Tongue (tissue), 2 donors: ENCODE results near the gene SLC26A8. TPM values are rescaled to one million over a fixed set of nuclear protein-coding genes. Genes with fewer than 3 reads are reported as not detected.
"Not testable (repeated sequence)": the region's sequence is repeated elsewhere in the genome, so short reads cannot be mapped to it uniquely, and the experiment has no call there.

Source experiments
- DNase-seq: peaks from one replicate; pipeline ENCODE4 v3.0.0-alpha.2; 2015
- total RNA-seq: library from RNA; depleted of rRNA; stranded (reverse); fragments of >200 nt; gene quantifications from one replicate; pipeline ENCODE4 v1.2.3, GENCODE V29; 2014

SLC26A8 gene
- total RNA-seq, 1 donor from 2014 or later, result not detected

DNA sequence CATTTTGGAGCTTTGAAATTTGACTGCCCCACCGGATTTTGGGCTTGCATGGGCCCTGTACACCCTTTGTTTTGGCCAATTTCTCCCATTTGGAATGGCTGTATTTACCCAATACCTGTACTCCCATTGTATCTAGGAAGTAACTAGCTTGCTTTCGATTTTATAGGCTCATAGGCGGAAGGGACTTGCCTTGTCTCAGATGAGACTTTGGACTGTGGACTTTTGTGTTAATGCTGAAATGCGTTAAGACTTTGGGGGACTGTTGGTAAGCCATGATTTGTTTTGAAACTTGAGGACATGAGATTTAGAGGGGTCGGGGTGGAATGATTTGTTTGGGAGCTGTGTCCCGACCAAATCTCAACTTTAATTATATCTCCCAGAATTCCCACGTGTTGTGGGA lies 83.3 kb downstream of the SLC26A8 start:
- DNase-seq, result not testable (repeated sequence)

DNA sequence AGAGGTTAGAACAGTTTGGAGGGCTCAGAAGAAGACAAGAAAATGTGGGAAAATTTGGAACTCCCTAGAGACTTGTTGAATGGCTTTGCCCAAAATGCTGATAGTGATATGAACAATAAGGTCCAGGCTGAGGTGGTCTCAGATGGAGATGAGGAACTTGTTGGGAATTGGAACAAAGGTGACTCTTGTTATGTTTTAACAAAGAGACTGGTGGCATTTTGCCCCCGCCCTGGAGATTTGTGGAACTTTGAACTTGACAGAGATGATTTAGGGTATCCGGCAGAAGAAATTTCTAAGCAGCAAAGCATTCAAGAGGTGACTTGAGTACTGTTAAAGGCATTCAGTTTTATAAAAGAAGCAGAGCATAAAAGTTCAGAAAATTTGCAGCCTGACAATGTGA lies 84.4 kb downstream of the SLC26A8 start:
- not testable (repeated sequence) for DNase-seq

DNA sequence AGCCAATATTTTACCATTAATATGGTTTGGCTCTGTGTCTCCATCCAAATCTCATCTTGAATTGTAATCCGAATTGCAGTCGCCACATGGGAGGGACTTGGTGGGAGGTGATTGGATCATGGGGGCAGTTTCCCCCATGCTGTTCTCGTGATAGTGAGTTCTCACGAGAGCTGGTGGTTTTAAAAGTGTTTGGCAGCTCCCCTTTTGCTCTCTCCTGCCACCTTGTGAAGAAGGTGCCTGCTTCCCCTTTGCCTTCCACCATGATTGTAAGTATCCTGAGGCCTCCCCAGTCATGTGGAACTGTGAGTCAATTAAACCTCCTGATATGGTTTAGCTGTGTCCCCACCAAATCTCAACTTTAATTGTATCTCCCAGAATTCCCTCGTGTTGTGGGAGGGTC lies 85.2 kb downstream of the SLC26A8 start:
- not testable (repeated sequence) for DNase-seq

DNA sequence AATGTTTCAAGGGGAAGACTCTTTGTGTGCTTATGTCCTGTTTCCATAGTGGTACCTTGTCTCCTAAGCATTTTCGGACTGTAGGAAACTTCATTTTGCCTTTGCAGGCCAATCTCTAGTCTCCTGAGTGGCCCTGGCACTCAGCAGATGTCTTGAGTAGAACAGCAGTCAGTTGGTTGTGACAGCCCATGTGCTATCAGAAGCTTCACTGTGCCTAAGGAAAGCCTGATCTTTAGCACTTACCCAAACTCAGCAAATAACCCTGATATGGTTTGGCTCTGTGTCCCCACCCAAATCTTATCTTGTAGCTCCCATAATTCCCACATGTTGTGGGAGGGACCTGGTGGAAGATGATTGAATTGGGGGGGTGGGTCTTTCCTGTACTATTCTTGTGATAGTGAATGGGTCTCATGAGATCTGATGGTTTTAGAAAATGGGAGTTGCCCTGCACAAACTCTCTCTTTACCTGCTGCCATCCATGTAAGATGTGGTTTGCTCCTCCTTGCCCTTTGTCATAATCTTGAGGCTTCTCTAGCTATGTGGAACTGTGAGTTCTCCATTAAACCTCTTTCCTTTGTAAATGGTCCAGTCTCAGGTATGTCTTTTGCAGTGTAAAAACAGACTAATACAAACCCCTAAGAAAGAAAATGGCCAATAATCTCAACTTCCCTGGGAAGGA lies 87.6 kb downstream of the SLC26A8 start:
- DNase-seq, result no peak

DNA sequence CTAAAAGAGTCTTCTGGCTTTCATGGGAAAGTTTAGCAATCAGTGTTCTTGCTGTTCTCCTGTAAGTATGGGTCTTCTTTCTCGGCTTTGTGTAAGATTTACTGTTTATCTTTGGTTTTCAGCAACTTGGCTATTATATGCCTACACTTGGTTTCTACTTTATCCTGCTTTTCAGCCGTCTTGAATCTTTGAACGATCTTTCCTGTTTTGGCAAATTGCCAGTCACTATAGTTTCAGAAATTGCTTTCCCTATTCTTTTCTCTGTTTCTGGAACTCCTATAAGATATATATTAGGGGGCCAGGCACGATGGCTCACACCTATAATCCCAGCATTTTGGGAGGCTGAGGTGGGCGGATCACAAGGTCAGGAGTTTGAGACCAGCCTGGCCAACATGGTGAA lies 89.0 kb downstream of the SLC26A8 start:
- no peak for DNase-seq

DNA sequence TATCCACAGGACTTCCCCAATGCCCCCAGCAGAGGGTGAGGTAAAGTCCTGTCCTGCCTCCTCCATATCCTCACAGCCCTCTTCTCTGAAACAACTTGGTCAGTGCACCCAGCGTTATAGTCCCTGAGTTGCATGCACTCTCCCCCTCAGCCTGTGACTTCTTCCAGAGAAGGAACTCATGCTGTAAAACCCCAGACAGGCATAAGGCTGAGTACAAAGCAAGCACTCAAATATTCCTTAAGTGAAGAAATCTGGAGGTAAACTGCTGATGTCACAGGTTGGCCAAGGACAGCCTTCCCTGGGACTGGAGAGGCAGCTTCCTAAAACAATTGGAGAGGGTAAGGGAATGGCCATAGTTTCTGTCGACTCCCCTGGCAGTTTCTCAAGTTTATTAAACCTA lies 90.6 kb downstream of the SLC26A8 start:
- DNase-seq, result peak; percentile 10

DNA sequence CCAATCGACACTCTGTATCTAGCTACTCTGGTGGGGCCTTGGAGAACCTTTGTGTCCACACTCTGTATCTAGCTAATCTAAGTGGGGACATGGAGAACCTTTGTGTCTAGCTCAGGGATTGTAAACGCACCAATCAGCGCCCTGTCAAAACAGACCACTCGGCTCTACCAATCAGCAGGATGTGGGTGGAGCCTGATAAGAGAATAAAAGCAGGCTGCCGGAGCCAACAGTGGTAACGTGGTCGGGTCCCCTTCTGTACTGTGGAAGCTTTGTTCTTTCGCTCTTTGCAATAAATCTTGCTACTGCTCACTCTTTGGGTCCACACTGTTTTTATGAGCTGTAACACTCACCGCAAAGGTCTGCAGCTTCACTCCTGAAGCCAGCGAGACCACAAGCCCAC lies 92.6 kb downstream of the SLC26A8 start:
- not testable (repeated sequence) for DNase-seq

DNA sequence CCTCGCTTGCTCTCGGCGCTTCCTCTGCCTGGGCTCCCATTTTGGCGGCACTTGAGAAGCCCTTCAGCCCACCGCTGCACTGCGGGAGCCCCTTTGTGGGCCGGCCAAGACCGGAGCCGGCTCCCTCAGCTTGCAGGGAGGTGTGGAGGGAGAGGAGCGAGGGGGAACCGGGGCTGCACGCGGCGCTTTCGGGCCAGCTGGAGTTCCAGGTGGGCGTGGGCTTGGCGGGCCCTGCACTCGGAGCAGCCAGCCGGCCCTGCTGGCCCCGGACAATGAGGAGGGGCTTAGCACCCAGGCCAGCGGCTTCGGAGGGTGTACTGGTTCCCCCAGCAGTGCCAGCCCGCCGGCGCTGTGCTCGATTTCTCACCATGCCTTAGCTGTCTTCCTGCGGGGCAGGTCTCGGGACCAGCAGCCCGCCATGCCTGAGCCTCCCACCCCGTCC lies 93.3 kb downstream of the SLC26A8 start:
- DNase-seq, result no peak

DNA sequence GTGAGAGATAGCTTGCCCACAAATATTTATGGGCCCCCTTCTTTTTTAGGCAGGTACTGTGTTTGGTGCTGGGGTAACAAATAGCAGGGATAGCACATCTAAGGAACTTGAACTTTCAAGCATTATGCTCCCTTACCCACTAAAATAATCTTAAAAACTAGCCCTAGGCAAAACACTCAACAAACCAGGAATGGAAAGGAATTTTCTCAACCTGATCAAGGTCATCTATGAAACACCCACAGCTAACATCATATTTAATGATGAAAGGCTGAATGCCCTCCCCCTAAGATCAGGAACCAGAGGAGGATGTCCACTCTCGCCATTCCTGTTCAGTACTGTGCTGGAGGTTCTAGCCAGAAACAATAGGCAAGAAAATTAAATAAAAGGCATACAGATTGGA lies 94.8 kb downstream of the SLC26A8 start:
- DNase-seq, result no peak

DNA sequence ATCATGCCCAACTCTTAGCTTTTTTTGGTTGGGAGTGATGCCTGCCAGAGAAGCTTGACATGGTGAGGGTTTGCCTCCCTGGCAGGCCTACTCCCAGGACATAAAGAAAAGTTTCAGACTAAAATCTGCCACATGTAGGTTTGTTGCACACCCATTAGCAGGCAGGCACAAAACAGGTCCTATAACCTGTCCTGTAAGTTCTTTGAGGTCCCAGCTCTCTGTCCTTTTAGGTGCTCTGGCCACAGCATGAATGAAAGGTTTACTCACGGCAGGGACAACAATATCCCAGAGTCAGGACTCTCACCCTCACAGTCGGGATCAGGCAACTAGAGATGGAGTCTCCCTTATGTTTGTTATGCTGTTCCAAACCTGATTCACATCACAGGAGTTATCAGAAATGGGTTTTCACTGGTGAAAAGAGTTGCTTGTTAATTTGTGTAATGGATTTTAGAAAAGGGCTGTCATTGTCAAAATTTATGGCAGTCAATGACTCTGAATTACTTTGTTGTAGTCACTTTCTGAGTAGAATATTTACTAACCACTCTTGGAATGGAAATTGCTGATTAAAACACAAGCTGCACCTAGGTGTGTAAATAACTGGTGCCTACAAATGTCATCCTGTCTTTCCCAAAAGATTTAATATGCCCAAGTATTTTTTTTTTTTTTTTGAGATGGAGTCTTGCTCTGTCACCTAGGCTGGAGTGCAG lies 97.8 kb downstream of the SLC26A8 start:
- no peak for DNase-seq

DNA sequence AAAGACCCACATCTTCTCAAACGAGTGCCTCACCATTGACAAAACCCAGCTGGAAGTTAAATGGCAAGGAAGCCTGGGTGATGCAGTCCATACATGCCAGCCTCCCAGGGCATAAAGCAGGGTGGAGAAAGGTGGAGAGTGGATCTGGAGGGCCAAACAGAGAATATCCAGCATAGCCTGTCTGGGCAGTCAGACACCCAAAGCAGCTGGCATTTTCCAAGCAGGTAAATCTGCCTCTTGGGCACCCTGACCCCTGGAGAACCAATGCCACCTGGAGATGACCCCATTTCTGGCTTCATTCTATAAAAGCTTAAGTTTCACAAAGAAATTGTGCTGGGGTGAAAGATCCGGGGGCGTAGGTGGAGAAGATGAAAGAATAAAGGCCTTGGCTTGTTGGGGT lies 98.5 kb downstream of the SLC26A8 start:
- DNase-seq, result no peak

DNA sequence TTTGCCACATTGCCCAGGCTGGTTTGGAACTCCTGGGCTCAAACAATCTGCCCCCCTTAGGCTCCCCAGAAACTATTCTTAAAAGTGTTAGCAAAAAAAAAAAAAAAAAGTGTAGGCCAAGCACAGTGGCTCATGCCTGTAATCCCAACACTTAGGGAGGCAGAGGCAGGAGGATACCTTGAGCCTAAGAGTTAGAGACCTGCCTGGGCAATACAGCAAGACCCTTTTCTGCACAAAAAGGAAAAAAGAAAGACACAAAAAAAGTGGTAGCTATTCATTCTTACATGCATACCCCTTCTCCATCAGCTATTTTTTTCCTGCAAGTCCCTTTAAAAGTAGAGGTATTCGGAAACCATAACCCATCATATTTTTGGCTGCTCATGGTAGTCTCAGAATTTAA lies 100.3 kb downstream of the SLC26A8 start:
- no peak for DNase-seq

DNA sequence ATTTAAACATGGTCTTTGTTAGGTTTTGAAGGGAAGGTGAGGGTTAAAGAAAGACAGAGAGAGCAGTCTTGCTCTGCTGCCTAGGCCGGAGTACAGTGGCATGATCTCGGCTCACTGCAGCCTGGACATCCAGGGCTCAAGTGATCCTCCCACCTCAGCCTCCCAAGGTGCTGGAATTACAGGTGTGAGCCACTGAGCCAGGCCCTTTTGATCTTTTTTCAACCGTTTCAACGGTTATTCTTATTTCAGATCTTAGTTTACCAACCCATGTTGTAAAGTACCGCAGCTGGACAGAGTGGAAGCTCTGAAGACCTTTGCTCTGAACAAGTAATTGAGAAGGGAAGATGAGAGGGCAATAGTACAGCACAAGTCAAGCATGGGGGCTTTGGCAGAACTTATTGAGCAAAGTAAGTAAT lies 102.3 kb downstream of the SLC26A8 start:
- DNase-seq, result no peak

DNA sequence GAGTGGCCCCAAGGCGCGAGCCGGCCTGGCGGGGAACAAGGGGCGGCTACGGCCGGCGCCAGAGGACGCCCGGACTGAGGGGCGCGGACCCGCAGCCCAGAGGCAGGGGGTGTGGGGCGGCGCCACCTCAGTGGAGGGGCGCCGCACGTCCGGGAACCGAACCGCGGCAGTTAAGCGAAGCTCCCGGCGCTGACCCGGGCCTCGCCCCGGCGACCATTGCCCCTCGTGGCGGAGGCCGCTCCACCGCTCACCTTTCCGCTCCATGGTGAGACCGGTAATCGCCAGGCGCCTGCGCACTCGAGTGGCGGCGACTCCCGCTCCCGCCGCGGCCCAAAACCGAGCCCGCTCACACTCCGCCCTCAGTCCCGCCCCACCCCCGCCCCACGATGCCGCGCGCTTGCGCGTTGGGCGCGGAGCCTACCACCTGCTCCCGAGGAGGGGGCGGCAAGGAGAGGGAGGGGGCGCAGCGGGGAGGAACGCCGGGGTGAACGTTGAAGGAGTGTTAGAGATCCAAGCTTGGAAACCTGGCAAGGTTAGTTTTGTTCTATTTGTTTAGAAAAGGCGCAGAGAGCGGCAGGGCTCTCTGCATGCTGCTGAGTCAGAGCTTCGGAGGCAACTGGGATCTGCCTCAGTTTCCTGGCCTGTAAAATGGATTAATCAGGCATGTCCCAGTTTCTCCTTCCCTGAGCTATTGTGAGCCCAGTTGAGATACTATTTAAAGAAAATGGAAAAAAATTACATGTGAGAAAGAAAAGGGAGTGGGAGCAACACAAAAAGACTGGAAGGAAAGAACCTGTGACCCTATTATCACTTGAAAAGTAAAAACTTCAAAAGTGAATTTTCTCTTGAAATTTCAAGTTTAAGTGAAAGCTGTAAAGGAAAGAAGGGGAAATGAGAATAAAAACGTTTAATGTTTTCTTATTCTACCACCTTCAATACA lies 103.4 kb downstream of the SLC26A8 start, which contains the start of gene SRPK1:
Gene SRPK1 (minus strand): TSS at position 306 of the 940 bp plus-strand sequence. CDS start 42 bp downstream, at position 264.
- peak; percentile 95 for DNase-seq

DNA sequence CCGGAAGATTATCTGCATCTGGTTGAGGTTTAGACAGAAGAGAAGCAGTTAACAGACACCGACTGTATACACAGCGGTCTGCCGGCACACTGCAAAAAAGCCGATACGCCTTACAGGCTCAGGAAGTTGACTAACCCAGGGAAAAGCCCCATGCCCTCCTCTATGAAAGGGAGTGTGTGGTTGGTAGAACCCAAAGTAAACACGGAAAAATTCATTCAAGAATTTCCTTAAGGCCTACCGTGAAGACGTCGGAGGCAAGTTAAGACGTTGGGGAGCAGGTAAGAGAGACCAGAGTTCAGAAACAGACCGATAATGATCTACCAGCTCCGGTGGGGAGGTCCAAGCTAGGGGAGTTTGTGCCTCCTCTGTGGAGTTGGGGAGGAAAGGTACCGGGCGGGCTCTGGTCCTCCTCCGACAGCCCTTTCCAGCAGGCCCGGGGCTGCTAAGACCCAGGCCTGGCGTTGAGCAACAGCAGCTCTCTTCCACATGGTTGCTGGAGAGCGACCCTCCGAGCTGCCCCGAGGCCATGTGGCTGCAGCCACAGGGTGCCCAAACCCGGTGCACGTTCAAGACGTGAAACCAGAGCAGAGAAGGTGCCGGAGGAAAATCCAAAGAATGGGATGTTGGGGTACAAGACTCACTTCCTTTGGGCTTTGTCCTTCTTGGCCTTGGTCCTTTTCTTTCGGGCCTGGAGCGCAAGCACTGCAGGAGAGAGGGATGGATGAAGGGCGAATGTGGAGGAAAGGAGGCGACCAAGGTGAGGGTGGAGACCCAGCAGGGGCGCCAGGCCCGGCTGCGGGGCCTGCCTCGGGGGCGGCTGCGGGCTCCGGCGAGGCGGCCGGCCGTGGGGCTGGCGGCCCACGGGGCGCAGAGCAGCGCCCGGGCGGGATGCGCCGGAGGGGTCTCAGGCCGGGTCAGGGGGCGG lies 104.4 kb downstream of the SLC26A8 start:
- DNase-seq, result peak; percentile 39

DNA sequence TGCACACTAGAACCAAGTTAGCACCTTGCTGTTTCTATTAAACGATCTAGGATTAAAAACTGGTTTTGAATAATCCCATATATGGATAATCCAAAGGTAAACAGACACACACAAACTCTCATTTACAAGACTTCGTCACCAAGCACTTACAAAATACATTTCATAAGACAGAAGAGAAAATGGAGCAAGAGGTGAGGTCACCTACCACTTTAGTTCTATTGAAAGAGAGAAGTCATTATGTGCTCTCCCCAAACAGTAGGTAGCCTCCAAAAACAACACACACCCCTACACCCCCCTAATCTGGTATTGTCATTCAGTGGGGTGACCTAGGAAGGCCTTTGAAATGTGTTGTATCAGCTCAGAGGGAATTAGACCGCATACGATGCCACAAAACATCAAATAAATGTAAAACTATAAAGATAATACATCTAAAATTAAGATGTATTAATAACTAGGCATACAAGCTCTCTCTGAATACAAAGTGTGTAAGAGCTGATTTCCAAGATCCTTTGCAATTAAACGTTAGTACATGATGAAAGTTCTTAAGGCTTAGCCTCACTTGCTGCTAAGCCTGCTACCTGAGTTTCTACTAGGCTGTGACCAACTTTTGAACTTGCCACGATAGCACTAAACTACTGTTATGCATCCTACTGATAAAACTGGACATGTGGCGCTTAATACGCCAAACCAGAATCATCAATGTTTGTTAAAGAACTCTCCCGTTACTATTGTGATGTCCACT lies 105.2 kb downstream of the SLC26A8 start:
- DNase-seq, result peak; percentile 10

DNA sequence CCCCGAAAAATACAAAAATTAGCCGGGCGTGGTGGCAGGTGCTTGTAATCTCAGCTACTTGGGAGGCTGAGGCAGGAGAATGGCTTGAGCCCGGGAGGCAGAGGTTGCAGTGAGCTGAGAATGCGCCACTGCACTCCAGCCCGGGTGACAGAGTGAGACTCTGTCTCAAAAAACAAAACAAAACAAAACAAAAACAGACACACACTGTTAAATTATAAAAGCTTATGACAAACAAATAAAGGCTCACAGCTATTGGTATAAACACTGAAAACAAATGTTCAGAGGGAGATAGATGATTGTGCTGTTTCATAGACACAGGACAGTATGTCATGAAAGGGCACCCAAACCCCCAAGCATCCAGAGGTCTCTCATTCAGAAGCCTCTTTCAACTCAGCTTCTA lies 107.5 kb downstream of the SLC26A8 start:
- not testable (repeated sequence) for DNase-seq

DNA sequence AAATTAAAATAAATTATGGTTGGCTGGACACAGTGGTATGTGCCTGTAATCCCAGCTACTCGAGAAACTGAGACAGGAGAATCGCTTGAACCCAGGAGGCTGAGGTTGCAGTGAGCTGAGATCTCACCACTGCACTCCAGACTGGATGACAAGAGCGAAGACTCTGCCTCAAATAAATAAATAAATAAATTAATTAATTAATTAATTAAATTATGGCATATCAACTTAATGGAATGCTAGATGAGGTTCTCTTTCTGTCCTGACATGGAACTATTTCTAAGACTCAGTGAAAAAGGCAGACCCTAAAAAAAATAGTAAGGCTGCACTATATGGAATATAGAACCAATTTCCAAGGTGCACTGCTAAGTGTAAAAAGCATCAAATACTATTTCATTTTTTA lies 108.4 kb downstream of the SLC26A8 start:
- DNase-seq, result no peak

DNA sequence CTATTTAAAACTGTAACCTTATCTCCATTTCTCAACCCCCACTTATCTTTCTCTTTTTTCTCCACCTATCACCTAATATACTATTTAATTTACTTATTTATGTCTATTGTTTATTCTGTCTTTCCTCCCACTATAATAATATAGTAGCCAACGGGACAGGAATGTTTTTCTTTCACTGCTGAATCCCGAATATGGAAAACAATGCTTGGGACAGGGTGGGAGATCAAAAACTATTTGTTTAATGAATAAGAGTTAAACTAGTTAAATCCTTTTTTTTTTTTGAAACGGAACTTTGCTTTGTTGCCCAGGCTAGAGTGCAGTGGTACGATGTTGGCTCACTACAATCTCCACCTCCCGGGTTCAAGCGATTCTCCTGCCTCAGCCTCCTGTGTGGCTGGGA lies 109.9 kb downstream of the SLC26A8 start:
- DNase-seq, result no peak

DNA sequence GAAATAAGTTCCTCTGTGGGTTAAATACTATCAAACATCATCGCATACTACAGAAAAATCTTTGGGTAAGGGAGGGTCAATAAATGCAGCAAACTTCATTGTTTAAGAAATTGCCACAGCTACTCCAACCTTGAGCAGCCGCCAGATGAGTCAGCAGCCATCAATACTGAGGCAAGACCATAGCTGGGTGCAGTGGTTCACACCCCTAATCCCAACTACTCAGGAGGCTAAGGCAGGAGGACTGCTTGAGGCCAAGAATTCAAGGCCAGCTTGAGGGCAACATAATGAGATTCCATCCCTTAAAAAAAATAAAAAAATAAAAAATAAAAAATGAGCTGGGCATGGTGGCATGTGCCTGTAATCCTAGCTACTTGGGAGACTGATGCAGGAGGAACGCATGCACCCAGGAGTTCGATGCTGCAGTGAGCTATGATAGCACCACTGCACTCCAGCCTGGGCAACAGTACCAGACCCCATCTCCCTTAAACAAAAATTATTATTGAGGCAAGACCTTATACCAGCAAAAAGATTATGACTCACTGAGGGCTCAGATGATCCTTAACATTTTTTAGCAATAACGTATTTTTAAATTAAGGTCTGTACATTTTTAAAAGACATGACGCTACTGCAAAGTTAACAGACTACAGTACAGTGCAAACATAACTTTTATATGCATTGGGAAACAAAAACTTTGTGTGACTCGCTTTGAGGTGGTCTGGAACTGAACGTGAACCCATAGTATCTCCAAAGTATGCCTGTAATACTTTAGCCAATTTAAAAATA lies 112.4 kb downstream of the SLC26A8 start:
- DNase-seq, result no peak
